Midbrain (tissue), 1 donor: Measurements from ENCODE around the gene UPF1.
A peak's percentile ranks its signal among the peaks of the same experiment; 100 is the strongest.

Source experiments
- DNase-seq: peaks from one replicate; lab custom pipeline; 2025; lab: John Stamatoyannopoulos, UW

UPF1 gene

GRCh38 chr19:18857223-18857622 is 25.5 kb downstream of the UPF1 start:
- DNase-seq = no peak

- no peak for DNase-seq
Observed at GRCh38 chr19:18858906-18859646, 27.3 kb downstream of the UPF1 start.

- DNase-seq = peak; percentile 17
Observed at GRCh38 chr19:18859676-18860301, 28.0 kb downstream of the UPF1 start.

GRCh38 chr19:18860302-18860700 is 28.5 kb downstream of the UPF1 start:
- no peak for DNase-seq

- DNase-seq = no peak
Observed at GRCh38 chr19:18860725-18861124, 29.0 kb downstream of the UPF1 start.

GRCh38 chr19:18861235-18861634 is 29.5 kb downstream of the UPF1 start:
- no peak for DNase-seq

- no peak for DNase-seq
Observed at GRCh38 chr19:18861917-18862316, 30.2 kb downstream of the UPF1 start.

GRCh38 chr19:18862976-18863842 is 31.4 kb downstream of the UPF1 start:
- DNase-seq = no peak

GRCh38 chr19:18863843-18864362 is 32.1 kb downstream of the UPF1 start:
- DNase-seq = no peak

GRCh38 chr19:18865106-18865972 is 33.6 kb downstream of the UPF1 start:
- DNase-seq = no peak

- DNase-seq = peak; percentile 82
Observed at GRCh38 chr19:18865973-18866799, 34.4 kb downstream of the UPF1 start.

- DNase-seq = no peak
Observed at GRCh38 chr19:18866800-18867123, 35.0 kb downstream of the UPF1 start.

- no peak for DNase-seq
Observed at GRCh38 chr19:18867199-18867598, 35.4 kb downstream of the UPF1 start.

GRCh38 chr19:18867751-18868150 is 36.0 kb downstream of the UPF1 start:
- peak; percentile 13 for DNase-seq

- DNase-seq = no peak
Observed at GRCh38 chr19:18868380-18869022, 36.7 kb downstream of the UPF1 start.

- DNase-seq = no peak
Observed at GRCh38 chr19:18869023-18869618, 37.4 kb downstream of the UPF1 start.

GRCh38 chr19:18869781-18870530 is 38.2 kb downstream of the UPF1 start:
- no peak for DNase-seq

- DNase-seq = no peak
Observed at GRCh38 chr19:18870531-18871172, 38.9 kb downstream of the UPF1 start.

GRCh38 chr19:18871543-18871942 is 39.8 kb downstream of the UPF1 start:
- DNase-seq = no peak
